Epithelial cell of proximal tubule (primary cell): ENCODE results near the gene FAAH. TPM values are rescaled to one million over a fixed set of nuclear protein-coding genes. Genes with fewer than 3 reads are reported as not detected.

ENCODE experiments used
- DNase-seq: peaks from one replicate; pipeline ENCODE4 v3.0.0-alpha.2; 2011; ENCODE audit warnings: low read depth
- H3K4me3 ChIP-seq: 2 replicates; pipeline ENCODE4 v1.5.1; 2011; ENCODE audit warnings: low read depth, mild to moderate bottlenecking, low read length
- CTCF ChIP-seq: conservative IDR thresholded peaks from 2 replicates; pipeline ENCODE4 v1.5.1; 2012; ENCODE audit warnings: low read depth, mild to moderate bottlenecking, low read length
- total RNA-seq: library from RNA; depleted of rRNA; stranded (reverse); fragments of >200 nt; gene quantifications from 2 replicates; pipeline ENCODE4 v1.2.3, GENCODE V29; 2015

Gene FAAH
- total RNA-seq, 1 donor from 2014 or later, result 12.8 TPM

GRCh38 chr1:46400421-46400820 is 6.3 kb downstream of the FAAH start:
- TF ChIP-seq CTCF, result no peak
- no peak overlapping the region for H3K4me3 ChIP-seq
- DNase-seq, result no peak

GRCh38 chr1:46401154-46401913 is 7.2 kb downstream of the FAAH start:
- peak; percentile 4 for DNase-seq
- TF ChIP-seq CTCF, result no peak
- H3K4me3 ChIP-seq, result no peak overlapping the region

GRCh38 chr1:46401964-46402626 is 8.0 kb downstream of the FAAH start:
- no peak overlapping the region for H3K4me3 ChIP-seq
- DNase-seq, result peak; percentile 72
- TF ChIP-seq CTCF, result no peak

GRCh38 chr1:46403916-46404315 is 9.8 kb downstream of the FAAH start:
- TF ChIP-seq CTCF, result no peak
- no peak overlapping the region for H3K4me3 ChIP-seq
- no peak for DNase-seq

GRCh38 chr1:46404482-46405196 is 10.5 kb downstream of the FAAH start:
- no peak for TF ChIP-seq CTCF
- no peak overlapping the region for H3K4me3 ChIP-seq
- no peak for DNase-seq

- no peak for TF ChIP-seq CTCF
These were observed 11.1 kb downstream of the FAAH start for GRCh38 chr1:46405197-46405555.

More at GRCh38 chr1:46405197-46405555, 11.1 kb downstream of the FAAH start:
- no peak overlapping the region for H3K4me3 ChIP-seq
- no peak for DNase-seq
